Measurements from ENCODE around the gene CIRBP.

CIRBP gene

GRCh38 chr19:1253514-1254080 is 15.5 kb upstream of the CIRBP start:
- DNase-seq = no peak
- peak overlapping the region; percentile 37 for H3K56ac ChIP-seq (ENCODE audit: low read length)
- WGBS (ENCODE audit: extremely low coverage, insufficient coverage, low lambda C conversion rate) = no CpG with 5 or more reads among the region's 23 CpGs
- no peak overlapping the region for H2AK5ac ChIP-seq (ENCODE audit: low read length)
- H2BK15ac ChIP-seq (replicated peaks; ENCODE audit: low read depth) = no peak overlapping the region
- H3K27ac ChIP-seq (ENCODE audit: low read depth, low read length) = peak overlapping the region; percentile 94
- H3K9ac ChIP-seq (ENCODE audit: low read length) = peak overlapping the region; percentile 20
- no peak overlapping the region for H3K18ac ChIP-seq (ENCODE audit: low read length)
- peaks cover 22% of the 10 kb centered on the region for H3K36me3 ChIP-seq (ENCODE audit: control insufficient read depth, insufficient read depth, low read length)
- no peaks in the 10 kb centered on the region for H3K4me1 ChIP-seq (ENCODE audit: control insufficient read depth, low read depth, low read length)
- peaks cover 15% of the 10 kb centered on the region for H3K79me1 ChIP-seq (ENCODE audit: low read length)
- no peak overlapping the region for H3K4me3 ChIP-seq (ENCODE audit: low read length)
- H2BK120ac ChIP-seq (ENCODE audit: low read depth, low read length) = no peak overlapping the region
- peaks cover 63% of the 10 kb centered on the region for H3K79me2 ChIP-seq (ENCODE audit: control insufficient read depth, insufficient read depth, low read length)
- H3K27me3 ChIP-seq (ENCODE audit: insufficient read depth, low read length, poor library complexity) = no peaks in the 10 kb centered on the region
- H2BK5ac ChIP-seq (ENCODE audit: low read length) = no peak overlapping the region
- H3K23ac ChIP-seq (ENCODE audit: low read length) = peak overlapping the region; percentile 24
- no peak overlapping the region for H4K5ac ChIP-seq (ENCODE audit: low read length)
- no peak overlapping the region for H4K8ac ChIP-seq (ENCODE audit: low read depth, low read length)
- H3K4ac ChIP-seq (ENCODE audit: low read depth, low read length) = no peak overlapping the region
- H3K4me2 ChIP-seq (ENCODE audit: low read length) = no peak overlapping the region

GRCh38 chr19:1254081-1254527 is 15.0 kb upstream of the CIRBP start:
- H3K79me2 ChIP-seq (ENCODE audit: control insufficient read depth, insufficient read depth, low read length) = peaks cover 63% of the 10 kb centered on the region
- H3K4me1 ChIP-seq (ENCODE audit: control insufficient read depth, low read depth, low read length) = no peaks in the 10 kb centered on the region
- no peak overlapping the region for H3K27ac ChIP-seq (ENCODE audit: low read depth, low read length)

GRCh38 chr19:1254530-1255185 is 14.5 kb upstream of the CIRBP start:
- peaks cover 22% of the 10 kb centered on the region for H3K36me3 ChIP-seq (ENCODE audit: control insufficient read depth, insufficient read depth, low read length)
- no peak overlapping the region for H2BK15ac ChIP-seq (replicated peaks; ENCODE audit: low read depth)
- no peak overlapping the region for H3K4me2 ChIP-seq (ENCODE audit: low read length)
- no peak overlapping the region for H3K56ac ChIP-seq (ENCODE audit: low read length)
- peaks cover 15% of the 10 kb centered on the region for H3K79me1 ChIP-seq (ENCODE audit: low read length)
- no peak overlapping the region for H2BK120ac ChIP-seq (ENCODE audit: low read depth, low read length)
- H4K8ac ChIP-seq (ENCODE audit: low read depth, low read length) = no peak overlapping the region
- H2AK5ac ChIP-seq (ENCODE audit: low read length) = no peak overlapping the region
- no CpG with 5 or more reads among the region's 20 CpGs for WGBS (ENCODE audit: extremely low coverage, insufficient coverage, low lambda C conversion rate)
- H3K27me3 ChIP-seq (ENCODE audit: insufficient read depth, low read length, poor library complexity) = no peaks in the 10 kb centered on the region
- no peak for DNase-seq
- H3K4ac ChIP-seq (ENCODE audit: low read depth, low read length) = no peak overlapping the region
- H3K4me3 ChIP-seq (ENCODE audit: low read length) = no peak overlapping the region
- no peak overlapping the region for H3K18ac ChIP-seq (ENCODE audit: low read length)
- no peak overlapping the region for H3K9ac ChIP-seq (ENCODE audit: low read length)
- H3K79me2 ChIP-seq (ENCODE audit: control insufficient read depth, insufficient read depth, low read length) = peaks cover 63% of the 10 kb centered on the region
- H4K5ac ChIP-seq (ENCODE audit: low read length) = no peak overlapping the region
- no peaks in the 10 kb centered on the region for H3K4me1 ChIP-seq (ENCODE audit: control insufficient read depth, low read depth, low read length)
- H3K27ac ChIP-seq (ENCODE audit: low read depth, low read length) = peak overlapping the region; percentile 13
- H2BK5ac ChIP-seq (ENCODE audit: low read length) = no peak overlapping the region
- no peak overlapping the region for H3K23ac ChIP-seq (ENCODE audit: low read length)

More at GRCh38 chr19:1254081-1254527, 15.0 kb upstream of the CIRBP start:
- Histone ChIP-seq H3K23ac (ENCODE audit: low read length) (no peak overlapping the region), H2AK5ac (ENCODE audit: low read length) (no peak overlapping the region), H2BK15ac (replicated peaks; ENCODE audit: low read depth) (no peak overlapping the region), H3K79me1 (ENCODE audit: low read length) (peaks cover 15% of the 10 kb centered on the region), H2BK5ac (ENCODE audit: low read length) (no peak overlapping the region), H3K9ac (ENCODE audit: low read length) (no peak overlapping the region), H3K27me3 (ENCODE audit: insufficient read depth, low read length, poor library complexity) (no peaks in the 10 kb centered on the region), H3K18ac (ENCODE audit: low read length) (no peak overlapping the region), H4K8ac (ENCODE audit: low read depth, low read length) (no peak overlapping the region), H2BK120ac (ENCODE audit: low read depth, low read length) (no peak overlapping the region), H3K4ac (ENCODE audit: low read depth, low read length) (no peak overlapping the region), H4K5ac (ENCODE audit: low read length) (no peak overlapping the region), H3K36me3 (ENCODE audit: control insufficient read depth, insufficient read depth, low read length) (peaks cover 22% of the 10 kb centered on the region), H3K56ac (ENCODE audit: low read length) (peak overlapping the region; percentile 22), H3K4me3 (ENCODE audit: low read length) (no peak overlapping the region), H3K4me2 (ENCODE audit: low read length) (no peak overlapping the region)
- DNase-seq = no peak
- WGBS (ENCODE audit: extremely low coverage, insufficient coverage, low lambda C conversion rate) = no CpG with 5 or more reads among the region's 37 CpGs

- Histone ChIP-seq H3K18ac (ENCODE audit: low read length) (no peak overlapping the region), H3K4me3 (ENCODE audit: low read length) (no peak overlapping the region), H2AK5ac (ENCODE audit: low read length) (no peak overlapping the region), H3K4ac (ENCODE audit: low read depth, low read length) (no peak overlapping the region), H3K23ac (ENCODE audit: low read length) (no peak overlapping the region), H3K4me2 (ENCODE audit: low read length) (no peak overlapping the region), H4K5ac (ENCODE audit: low read length) (no peak overlapping the region), H3K27me3 (ENCODE audit: insufficient read depth, low read length, poor library complexity) (no peaks in the 10 kb centered on the region), H3K27ac (ENCODE audit: low read depth, low read length) (peak overlapping the region; percentile 37), H3K79me1 (ENCODE audit: low read length) (peaks cover 15% of the 10 kb centered on the region), H3K56ac (ENCODE audit: low read length) (peak overlapping the region; percentile 7), H3K79me2 (ENCODE audit: control insufficient read depth, insufficient read depth, low read length) (peaks cover 58% of the 10 kb centered on the region), H2BK15ac (replicated peaks; ENCODE audit: low read depth) (no peak overlapping the region), H2BK120ac (ENCODE audit: low read depth, low read length) (no peak overlapping the region), H3K9ac (ENCODE audit: low read length) (no peak overlapping the region), H4K8ac (ENCODE audit: low read depth, low read length) (no peak overlapping the region), H3K4me1 (ENCODE audit: control insufficient read depth, low read depth, low read length) (no peaks in the 10 kb centered on the region), H2BK5ac (ENCODE audit: low read length) (no peak overlapping the region), H3K36me3 (ENCODE audit: control insufficient read depth, insufficient read depth, low read length) (peaks cover 22% of the 10 kb centered on the region)
- WGBS (ENCODE audit: extremely low coverage, insufficient coverage, low lambda C conversion rate) = no CpG with 5 or more reads among the region's 52 CpGs
- DNase-seq = no peak
These were observed 13.7 kb upstream of the CIRBP start for GRCh38 chr19:1255186-1256161.

- H3K4me2 ChIP-seq (ENCODE audit: low read length) = no peak overlapping the region
- H3K56ac ChIP-seq (ENCODE audit: low read length) = no peak overlapping the region
- no peak overlapping the region for H3K4me3 ChIP-seq (ENCODE audit: low read length)
- DNase-seq = no peak
- H3K27me3 ChIP-seq (ENCODE audit: insufficient read depth, low read length, poor library complexity) = no peaks in the 10 kb centered on the region
- peaks cover 15% of the 10 kb centered on the region for H3K79me1 ChIP-seq (ENCODE audit: low read length)
- H2BK15ac ChIP-seq (replicated peaks; ENCODE audit: low read depth) = no peak overlapping the region
- no peak overlapping the region for H4K5ac ChIP-seq (ENCODE audit: low read length)
- H4K8ac ChIP-seq (ENCODE audit: low read depth, low read length) = no peak overlapping the region
- no peak overlapping the region for H3K4ac ChIP-seq (ENCODE audit: low read depth, low read length)
- no peak overlapping the region for H3K27ac ChIP-seq (ENCODE audit: low read depth, low read length)
- H2AK5ac ChIP-seq (ENCODE audit: low read length) = no peak overlapping the region
- peaks cover 44% of the 10 kb centered on the region for H3K79me2 ChIP-seq (ENCODE audit: control insufficient read depth, insufficient read depth, low read length)
- peaks cover 18% of the 10 kb centered on the region for H3K36me3 ChIP-seq (ENCODE audit: control insufficient read depth, insufficient read depth, low read length)
- H3K4me1 ChIP-seq (ENCODE audit: control insufficient read depth, low read depth, low read length) = no peaks in the 10 kb centered on the region
- no peak overlapping the region for H2BK120ac ChIP-seq (ENCODE audit: low read depth, low read length)
- WGBS (ENCODE audit: extremely low coverage, insufficient coverage, low lambda C conversion rate) = no CpG with 5 or more reads among the region's 46 CpGs
- no peak overlapping the region for H3K9ac ChIP-seq (ENCODE audit: low read length)
- no peak overlapping the region for H3K23ac ChIP-seq (ENCODE audit: low read length)
- H3K18ac ChIP-seq (ENCODE audit: low read length) = no peak overlapping the region
- H2BK5ac ChIP-seq (ENCODE audit: low read length) = no peak overlapping the region
These were observed 12.3 kb upstream of the CIRBP start for GRCh38 chr19:1256646-1257474.
